Measurements from ENCODE around the gene ZDHHC21. TPM values are rescaled to one million over a fixed set of nuclear protein-coding genes. Genes with fewer than 3 reads are reported as not detected.
A peak's percentile ranks its signal among the peaks of the same experiment; 100 is the strongest.

ZDHHC21 gene
- total RNA-seq, 8 experiments from 2014 or later: 5.3 to 17.1 (median 11.2) TPM

DNA sequence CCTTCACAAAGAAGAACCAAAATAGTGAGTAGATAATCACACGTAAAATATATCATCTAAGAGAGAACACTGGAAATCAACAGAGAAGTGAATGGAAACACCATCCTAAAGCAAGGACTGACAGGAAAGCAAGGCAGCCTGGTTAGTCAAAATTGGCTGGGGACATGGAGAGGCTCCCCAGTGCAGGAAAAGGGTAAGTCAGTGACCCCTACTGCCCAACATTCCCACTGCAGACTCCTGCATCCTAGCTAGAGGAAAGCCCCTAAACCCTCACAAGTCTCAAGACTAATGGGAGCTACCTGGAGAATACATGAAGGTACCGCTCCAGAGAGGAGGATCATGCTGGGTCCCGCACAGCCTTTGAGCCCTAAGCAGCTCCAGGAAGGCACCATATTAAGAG is 60.1 kb downstream of the ZDHHC21 start:
- ATAC-seq (replicated peaks in 6 of 8): no peak
- WGBS, 10 experiments: 80 to 100% (median 93%) methylated on average over 1 to 2 of the region's 3 CpGs; no CpG with 5 or more reads in 4 of the 10 experiments

DNA sequence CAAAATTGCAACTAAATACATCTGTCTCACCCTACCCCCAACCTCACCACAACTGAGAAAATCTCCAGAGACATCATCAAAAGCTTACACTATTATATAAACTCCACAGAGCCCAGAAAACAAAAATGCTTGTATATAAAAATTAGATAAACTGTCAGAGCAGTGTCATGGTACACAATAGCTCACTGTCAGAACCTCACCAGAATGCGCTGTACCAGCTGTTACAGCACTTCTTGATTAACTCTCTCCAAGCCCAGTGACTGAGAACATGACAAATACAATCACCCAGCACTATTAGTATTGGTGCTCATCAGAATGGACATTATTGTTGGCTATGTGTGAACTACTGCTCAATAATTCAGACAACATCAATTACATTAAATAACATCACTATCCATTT is 65.7 kb downstream of the ZDHHC21 start:
- peak in 5 of 8 experiments; percentile 42 to 61 (median 54) for ATAC-seq (replicated peaks in 6 of 8)
- H3K4me3 ChIP-seq: no peak overlapping the region
- H3K4me1 ChIP-seq (replicated peaks in 1 of 2): peaks cover 0 to 6% of the 10 kb centered on the region in 2 donors
- H3K27ac ChIP-seq: no peak overlapping the region
- 40 to 100% (median 67%) methylated on average over 1 of the region's 1 CpG; no CpG with 5 or more reads in 5 of the 10 experiments for WGBS, 10 experiments
- in situ Hi-C loops (cut with MboI; ENCODE audit: low pct_unique_long_range_greater_than_20kb in 2 of 9, low sequenced_read_pairs in 9 of 9, unreplicated experiment in 9 of 9): loop anchor here in 2 of 9 experiments (25.0 kb wide), 1 partner anchor 165 kb away; no protein-coding TSS in a partner anchor

More for the DNA sequence above, 60.1 kb downstream of the ZDHHC21 start:
- no peak overlapping the region for H3K27ac ChIP-seq
- H3K4me3 ChIP-seq: no peak overlapping the region
- in situ Hi-C loops (cut with MboI; ENCODE audit: low pct_unique_long_range_greater_than_20kb in 2 of 9, low sequenced_read_pairs in 9 of 9, unreplicated experiment in 9 of 9): loop anchor here in 2 of 9 experiments (25.0 kb wide), 1 partner anchor 171 kb away; no protein-coding TSS in a partner anchor
- no peaks in the 10 kb centered on the region for H3K4me1 ChIP-seq (replicated peaks in 1 of 2)

DNA sequence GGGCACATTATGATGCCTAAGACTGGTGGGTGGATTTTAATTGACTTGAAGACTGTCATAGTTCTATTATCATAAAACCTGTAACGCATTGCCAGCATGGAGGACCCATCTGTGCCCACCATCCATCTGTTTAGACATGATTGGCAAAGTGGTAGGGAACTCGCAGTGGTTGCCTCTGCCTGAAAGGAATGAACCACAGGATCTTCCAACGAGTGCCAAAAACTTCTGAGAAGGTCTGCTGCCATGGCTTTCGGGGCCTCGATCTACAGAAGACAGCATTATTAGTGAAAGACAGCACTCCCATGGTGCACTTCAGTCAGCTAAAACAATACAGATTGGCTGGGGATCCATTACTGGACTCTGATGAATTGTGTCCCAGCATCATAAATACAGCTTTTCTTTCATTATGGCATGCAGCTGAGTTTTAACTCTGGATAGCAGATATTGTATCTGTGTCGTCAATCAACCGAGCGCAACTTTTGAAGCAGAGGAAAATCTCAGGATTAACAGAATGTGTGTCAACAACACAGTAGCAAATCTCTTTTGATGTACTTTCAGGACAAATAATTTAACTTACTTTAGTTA is 74.3 kb downstream of the ZDHHC21 start:
- no peak overlapping the region for H3K27ac ChIP-seq
- WGBS, 10 experiments: 78 to 100% (median 91%) methylated on average over 2 to 8 of the region's 8 CpGs; no CpG with 5 or more reads in 1 of the 10 experiments
- in situ Hi-C loops (cut with MboI; ENCODE audit: low pct_unique_long_range_greater_than_20kb in 2 of 9, low sequenced_read_pairs in 9 of 9, unreplicated experiment in 9 of 9): loop anchor here in 1 of 9 experiments (25.0 kb wide), 1 partner anchor 143 kb away; no protein-coding TSS in a partner anchor
- H3K4me3 ChIP-seq: no peak overlapping the region
- ATAC-seq (replicated peaks in 6 of 8): peak in 1 of 8 experiments; percentile 29
- no peaks in the 10 kb centered on the region for H3K4me1 ChIP-seq (replicated peaks in 1 of 2)

DNA sequence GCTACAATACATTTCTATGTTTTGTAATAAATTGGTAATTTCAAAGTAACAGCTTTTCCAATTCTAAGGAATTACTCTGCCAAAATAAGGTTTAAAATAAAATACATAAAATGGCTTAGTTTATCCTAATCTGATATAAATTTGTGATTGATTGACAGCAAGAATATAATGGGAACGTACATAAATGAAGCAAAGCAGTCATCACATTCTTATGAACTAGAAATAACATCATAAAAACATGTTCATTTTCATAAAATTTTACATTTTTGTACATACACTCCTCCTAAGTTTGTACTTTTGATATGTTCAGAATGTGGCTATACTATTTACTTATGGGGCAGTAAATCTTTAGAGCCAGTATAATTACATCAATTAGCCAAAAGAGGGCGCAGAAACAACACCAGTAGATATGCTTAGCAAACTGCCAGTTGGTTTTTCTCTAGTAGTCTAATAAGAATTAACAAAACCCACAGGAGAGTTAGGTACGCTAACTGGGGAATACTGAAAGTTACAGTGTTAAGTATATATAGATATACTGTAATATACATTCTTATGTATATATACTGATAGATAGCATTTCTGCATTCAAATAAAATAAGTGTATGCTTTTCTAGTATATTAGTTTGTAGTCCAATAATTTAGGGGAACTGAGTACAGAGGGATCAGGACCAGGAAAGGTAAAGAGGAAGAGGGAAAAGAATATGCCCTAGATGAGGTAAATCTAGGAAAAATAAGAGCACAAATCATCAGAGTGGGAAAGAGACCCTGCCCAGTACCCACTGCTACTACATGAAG is 76.8 kb downstream of the ZDHHC21 start:
- Histone ChIP-seq H3K4me3 (no peak overlapping the region), H3K4me1 (replicated peaks in 1 of 2) (no peaks in the 10 kb centered on the region), H3K27ac (no peak overlapping the region)
- in situ Hi-C loops (cut with MboI; ENCODE audit: low pct_unique_long_range_greater_than_20kb in 2 of 9, low sequenced_read_pairs in 9 of 9, unreplicated experiment in 9 of 9): loop anchor here in 1 of 9 experiments (25.0 kb wide), 1 partner anchor 146 kb away; no protein-coding TSS in a partner anchor
- peak in 4 of 8 experiments; percentile 37 to 68 (median 52) for ATAC-seq (replicated peaks in 6 of 8)
- 37 to 100% (median 50%) methylated on average over 1 to 3 of the region's 3 CpGs; no CpG with 5 or more reads in 1 of the 10 experiments for WGBS, 10 experiments

DNA sequence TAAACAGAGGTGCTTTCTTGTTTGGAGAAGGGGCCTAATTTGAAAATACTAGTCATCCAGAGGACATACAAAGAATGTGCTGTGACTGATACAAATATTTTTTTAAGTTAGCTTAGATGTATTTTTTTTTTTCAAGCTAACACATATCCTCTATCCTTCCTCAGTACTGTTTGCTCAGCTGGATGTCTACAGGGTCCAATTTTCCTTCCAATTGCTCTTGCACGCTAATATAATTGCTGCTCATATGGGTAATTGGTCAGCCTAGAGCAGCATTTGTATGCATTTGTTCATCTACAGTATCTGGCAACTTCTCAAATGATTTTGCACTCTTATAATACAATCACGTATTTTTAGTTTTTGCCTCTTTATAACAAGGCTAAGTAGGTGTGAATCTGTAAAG is 84.7 kb downstream of the ZDHHC21 start:
- in situ Hi-C loops (cut with MboI; ENCODE audit: low pct_unique_long_range_greater_than_20kb in 2 of 9, low sequenced_read_pairs in 9 of 9, unreplicated experiment in 9 of 9): loop anchor here in 2 of 9 experiments (10.0 to 25.0 kb wide), 2 partner anchors 154 to 166 kb away; no protein-coding TSS in a partner anchor
- H3K4me3 ChIP-seq: no peak overlapping the region
- peak in 2 of 8 experiments; percentile 36 to 63 for ATAC-seq (replicated peaks in 6 of 8)
- no peak overlapping the region for H3K27ac ChIP-seq
- WGBS, 10 experiments: 65 to 100% (median 100%) methylated on average over 1 to 2 of the region's 2 CpGs; no CpG with 5 or more reads in 1 of the 10 experiments
- no peaks in the 10 kb centered on the region for H3K4me1 ChIP-seq (replicated peaks in 1 of 2)

DNA sequence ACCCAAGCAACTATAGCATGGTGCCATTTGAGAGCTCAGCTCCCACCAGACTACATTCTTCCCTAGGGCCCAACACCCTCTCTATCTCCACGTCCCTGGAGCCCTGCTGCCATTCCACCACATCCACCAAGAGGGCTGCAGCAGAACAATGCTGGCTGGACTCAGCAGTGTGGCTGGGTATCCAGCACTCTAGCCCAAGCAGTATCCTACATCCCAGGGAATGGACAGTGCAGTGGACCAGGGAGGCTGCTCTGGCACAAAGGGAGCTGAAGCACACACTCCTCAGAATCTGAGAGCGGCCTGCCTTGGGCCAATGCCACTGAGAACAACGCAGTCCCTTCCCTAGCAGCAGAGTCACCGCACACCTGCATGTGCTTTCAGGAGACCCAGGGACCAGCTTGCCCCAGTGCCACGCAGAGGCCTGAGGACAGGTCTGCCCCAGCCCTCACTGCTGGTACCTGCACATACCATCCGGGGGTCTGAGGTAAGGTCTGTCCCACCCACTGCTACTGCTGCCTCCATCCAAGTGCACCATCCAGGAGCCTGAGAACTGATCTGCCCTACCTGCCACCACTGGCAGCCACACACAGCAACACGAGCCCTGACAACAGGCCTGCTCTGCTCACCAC is 95.9 kb downstream of the ZDHHC21 start:
- no peak overlapping the region for H3K27ac ChIP-seq
- in situ Hi-C loops (cut with MboI; ENCODE audit: low pct_unique_long_range_greater_than_20kb in 2 of 9, low sequenced_read_pairs in 9 of 9, unreplicated experiment in 9 of 9): no loop called here
- no peak for ATAC-seq (replicated peaks in 6 of 8)
- 75 to 100% methylated on average over 1 to 2 of the region's 7 CpGs; no CpG with 5 or more reads in 8 of the 10 experiments for WGBS, 10 experiments
- H3K4me3 ChIP-seq: no peak overlapping the region
- no peaks in the 10 kb centered on the region for H3K4me1 ChIP-seq (replicated peaks in 1 of 2)

DNA sequence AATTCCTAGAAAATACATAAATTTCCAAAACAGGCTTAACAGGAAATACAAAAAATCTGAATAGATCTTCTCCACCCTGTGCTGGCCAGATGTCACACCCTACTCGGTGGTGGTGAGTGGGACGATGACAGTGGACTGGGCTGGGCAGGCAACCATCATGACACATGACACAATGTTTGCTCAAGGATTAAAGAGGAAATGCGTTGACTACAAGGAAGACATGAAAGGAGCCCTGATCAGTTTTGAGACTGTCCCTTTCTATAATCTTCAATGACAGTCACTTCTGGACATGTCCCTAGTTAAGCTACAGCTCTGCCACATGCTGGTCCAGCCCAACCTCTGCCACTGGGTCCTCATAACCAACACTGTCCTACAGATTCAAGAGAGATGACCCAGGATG is 99.8 kb downstream of the ZDHHC21 start:
- in situ Hi-C loops (cut with MboI; ENCODE audit: low pct_unique_long_range_greater_than_20kb in 2 of 9, low sequenced_read_pairs in 9 of 9, unreplicated experiment in 9 of 9): no loop called here
- ATAC-seq (replicated peaks in 6 of 8): peak in 3 of 8 experiments; percentile 78 to 98 (median 94)
- WGBS, 10 experiments: 10 to 100% (median 89%) methylated on average over 1 to 3 of the region's 3 CpGs; no CpG with 5 or more reads in 3 of the 10 experiments

DNA sequence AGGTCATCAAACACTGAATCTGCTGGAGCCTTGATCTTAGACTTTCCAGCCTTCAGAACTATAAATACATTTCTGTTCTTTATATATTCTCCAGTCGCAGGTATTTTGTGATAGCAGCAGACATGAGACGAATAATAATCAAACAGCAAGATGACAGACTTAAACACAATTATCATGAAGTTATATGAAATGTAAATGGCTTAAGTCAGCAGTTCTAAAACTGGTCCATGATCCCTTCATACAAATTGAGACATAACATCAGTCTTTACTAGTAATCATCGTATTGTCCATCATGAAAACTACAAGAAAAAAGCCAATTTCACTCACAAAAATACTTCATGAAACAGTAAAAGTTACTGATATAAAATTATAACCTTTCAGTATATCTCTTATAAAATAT is 101.8 kb downstream of the ZDHHC21 start:
- in situ Hi-C loops (cut with MboI; ENCODE audit: low pct_unique_long_range_greater_than_20kb in 2 of 9, low sequenced_read_pairs in 9 of 9, unreplicated experiment in 9 of 9): no loop called here
- H3K4me1 ChIP-seq (replicated peaks in 1 of 2): no peaks in the 10 kb centered on the region
- no peak for ATAC-seq (replicated peaks in 6 of 8)
- 67 to 100% (median 100%) methylated on average over 1 to 3 of the region's 3 CpGs; no CpG with 5 or more reads in 1 of the 10 experiments for WGBS, 10 experiments
- H3K27ac ChIP-seq: no peak overlapping the region
- H3K4me3 ChIP-seq: no peak overlapping the region

More for the DNA sequence above, 99.8 kb downstream of the ZDHHC21 start:
- Histone ChIP-seq H3K4me3 (no peak overlapping the region), H3K4me1 (replicated peaks in 1 of 2) (no peaks in the 10 kb centered on the region), H3K27ac (no peak overlapping the region)

DNA sequence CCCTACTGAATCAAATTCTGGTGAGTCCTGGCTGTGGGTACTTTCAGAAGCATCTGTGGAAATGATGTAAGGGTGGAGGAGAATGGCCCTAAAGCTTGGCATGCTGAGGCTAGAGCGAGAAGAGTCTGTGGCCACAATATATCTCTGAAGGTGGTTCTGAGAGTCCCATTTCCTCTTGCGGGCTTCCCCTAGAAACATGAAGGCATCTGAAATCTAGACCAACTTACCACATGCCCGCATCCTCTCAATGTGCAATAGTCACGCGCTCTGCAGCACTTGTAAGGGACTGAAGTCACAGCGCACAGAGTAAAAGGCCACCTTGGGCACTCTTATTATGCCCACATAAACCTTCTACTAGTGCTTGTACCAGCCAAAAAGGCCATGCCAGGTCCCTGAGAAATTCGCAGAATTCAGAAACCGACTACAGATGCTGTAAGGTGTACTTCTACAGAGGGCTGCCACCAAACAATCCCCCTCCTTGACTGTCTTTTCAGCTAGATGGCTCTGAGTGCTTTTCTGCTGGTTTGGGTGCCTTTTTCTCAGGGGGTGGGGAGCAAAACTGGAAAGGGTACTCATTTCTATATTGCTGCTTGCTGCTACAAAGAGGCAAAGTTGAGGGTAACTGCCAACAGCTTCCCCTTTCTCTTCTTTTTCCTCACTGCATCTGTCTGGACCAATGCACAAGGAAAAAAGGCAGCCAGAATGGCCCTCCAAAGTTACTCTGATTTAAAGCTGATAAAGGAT is 107.3 kb downstream of the ZDHHC21 start:
- Histone ChIP-seq H3K27ac (no peak overlapping the region), H3K4me1 (replicated peaks in 1 of 2) (no peaks in the 10 kb centered on the region), H3K4me3 (no peak overlapping the region)
- ATAC-seq (replicated peaks in 6 of 8): no peak
- in situ Hi-C loops (cut with MboI; ENCODE audit: low pct_unique_long_range_greater_than_20kb in 2 of 9, low sequenced_read_pairs in 9 of 9, unreplicated experiment in 9 of 9): no loop called here
- WGBS, 10 experiments: 65 to 93% (median 82%) methylated on average over 3 to 7 of the region's 8 CpGs; no CpG with 5 or more reads in 4 of the 10 experiments

DNA sequence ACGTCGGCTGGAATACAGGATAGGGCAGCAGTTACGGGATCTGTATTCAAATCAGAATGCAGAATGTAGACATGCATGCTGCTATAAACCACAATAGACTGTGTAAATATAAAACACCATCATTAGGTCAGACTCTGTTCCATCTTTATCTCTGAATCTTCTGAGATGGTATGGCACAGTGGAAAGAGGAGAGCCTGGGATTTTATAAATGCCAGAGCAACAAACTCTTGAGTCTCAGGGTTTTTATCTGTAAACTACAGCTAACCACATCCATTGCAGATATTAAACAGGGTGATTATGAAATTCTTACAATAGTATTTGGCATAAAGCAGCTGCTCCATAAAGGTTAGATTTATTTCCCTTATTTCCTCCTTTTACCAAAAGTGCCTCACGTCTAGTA is 108.7 kb downstream of the ZDHHC21 start:
- Histone ChIP-seq H3K4me1 (replicated peaks in 1 of 2) (no peaks in the 10 kb centered on the region), H3K27ac (no peak overlapping the region), H3K4me3 (no peak overlapping the region)
- in situ Hi-C loops (cut with MboI; ENCODE audit: low pct_unique_long_range_greater_than_20kb in 2 of 9, low sequenced_read_pairs in 9 of 9, unreplicated experiment in 9 of 9): no loop called here
- ATAC-seq (replicated peaks in 6 of 8): no peak
- 46 to 94% (median 88%) methylated on average over 1 to 4 of the region's 4 CpGs; no CpG with 5 or more reads in 1 of the 10 experiments for whole genome bisulfite sequencing, 10 experiments

DNA sequence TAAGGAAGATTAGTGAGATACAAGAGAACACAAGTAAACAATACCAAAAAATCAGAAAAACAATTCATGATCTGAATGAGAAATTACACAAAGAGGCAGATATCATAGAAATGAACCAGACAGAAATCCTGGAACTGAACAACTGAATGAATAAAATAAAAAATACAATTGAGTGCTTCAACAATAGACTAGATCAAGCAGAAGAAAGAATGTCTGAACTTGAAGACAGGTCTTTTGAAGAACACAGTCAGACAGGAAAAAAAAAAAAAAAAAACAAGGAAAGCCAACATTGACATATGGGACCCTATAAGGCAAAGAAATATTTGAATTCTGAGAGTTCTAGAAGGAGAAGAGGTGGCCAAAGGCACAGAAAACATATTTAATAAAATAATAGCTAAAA is 115.2 kb downstream of the ZDHHC21 start:
- no peak overlapping the region for H3K4me3 ChIP-seq
- no peak for ATAC-seq (replicated peaks in 6 of 8)
- no peak overlapping the region for H3K27ac ChIP-seq
- no peaks in the 10 kb centered on the region for H3K4me1 ChIP-seq (replicated peaks in 1 of 2)
- in situ Hi-C loops (cut with MboI; ENCODE audit: low pct_unique_long_range_greater_than_20kb in 2 of 9, low sequenced_read_pairs in 9 of 9, unreplicated experiment in 9 of 9): no loop called here

DNA sequence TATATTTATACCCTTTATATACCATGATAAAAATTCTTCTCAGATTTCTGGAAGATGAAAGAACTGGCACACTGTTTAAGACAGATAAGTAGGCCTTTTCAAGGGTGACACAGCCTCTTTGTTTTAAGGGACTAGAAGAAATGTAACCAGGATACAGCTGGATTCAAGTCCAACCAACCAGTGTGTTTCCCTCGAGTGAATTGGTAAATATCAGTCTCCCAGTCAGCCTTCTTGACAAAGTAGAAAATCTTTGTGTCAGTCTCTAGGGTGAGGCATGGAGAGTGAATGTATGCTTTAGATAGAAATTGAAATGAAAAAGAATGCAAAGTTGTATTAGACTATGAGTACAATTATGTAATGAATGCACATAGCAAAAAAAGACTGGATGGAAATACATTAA is 119.1 kb downstream of the ZDHHC21 start:
- H3K4me3 ChIP-seq: no peak overlapping the region
- in situ Hi-C loops (cut with MboI; ENCODE audit: low pct_unique_long_range_greater_than_20kb in 2 of 9, low sequenced_read_pairs in 9 of 9, unreplicated experiment in 9 of 9): no loop called here
- no peaks in the 10 kb centered on the region for H3K4me1 ChIP-seq (replicated peaks in 1 of 2)
- peak in 2 of 8 experiments; percentile 35 to 98 for ATAC-seq (replicated peaks in 6 of 8)
- no peak overlapping the region for H3K27ac ChIP-seq
- WGBS, 10 experiments: 7 to 100% (median 50%) methylated on average over 1 of the region's 1 CpG; no CpG with 5 or more reads in 3 of the 10 experiments
